RWPE2 (cell line): ENCODE results near the gene PLCB4.

Experiments used
- ATAC-seq: fragments of 200-7000 bp; cut with Tn5 transposase; 3 replicates; pipeline ENCODE4 v1.9.1; 2021; ENCODE audit warnings: low read depth
- DNase-seq: peaks from one replicate; pipeline ENCODE4 v3.0.0-alpha.2; 2020; ENCODE audit warnings: low spot score
- H3K27ac ChIP-seq: fragments of 450-650 bp; 2 replicates; pipeline ENCODE4 v1.5.1; 2017; ENCODE audit warnings: mild to moderate bottlenecking; ENCODE audit not compliant: poor library complexity, severe bottlenecking
- H3K27me3 ChIP-seq: fragments of 250-450 bp; sonication (Bioruptor Pico); 2 replicates; pipeline ENCODE4 v1.5.1; 2021; ENCODE audit warnings: mild to moderate bottlenecking, moderate library complexity; ENCODE audit not compliant: insufficient read depth, poor library complexity, severe bottlenecking
- H3K36me3 ChIP-seq: fragments of 250-450 bp; sonication (Bioruptor Pico); 2 replicates; pipeline ENCODE4 v1.5.1; 2020; ENCODE audit warnings: low read depth, mild to moderate bottlenecking, moderate library complexity
- H3K4me1 ChIP-seq: fragments of 250-450 bp; sonication (Bioruptor Pico); 2 replicates; pipeline ENCODE4 v1.5.1; 2021; ENCODE audit warnings: mild to moderate bottlenecking, moderate library complexity; ENCODE audit not compliant: insufficient read depth, poor library complexity, severe bottlenecking
- H3K4me3 ChIP-seq: fragments of 250-450 bp; sonication (Bioruptor Pico); 2 replicates; pipeline ENCODE4 v1.5.1; 2021; ENCODE audit warnings: mild to moderate bottlenecking, moderate library complexity; ENCODE audit not compliant: severe bottlenecking
- H3K9me3 ChIP-seq: fragments of 250-450 bp; sonication (Bioruptor Pico); 2 replicates; pipeline ENCODE4 v1.5.1; 2021; ENCODE audit warnings: mild to moderate bottlenecking, moderate library complexity; ENCODE audit not compliant: severe bottlenecking
- CTCF ChIP-seq: fragments of 450-650 bp; IDR thresholded peaks from one replicate; pipeline ENCODE4 v1.5.1; 2017; ENCODE audit warnings: mild to moderate bottlenecking, moderate library complexity; ENCODE audit not compliant: poor library complexity, severe bottlenecking

The PLCB4 gene

DNA sequence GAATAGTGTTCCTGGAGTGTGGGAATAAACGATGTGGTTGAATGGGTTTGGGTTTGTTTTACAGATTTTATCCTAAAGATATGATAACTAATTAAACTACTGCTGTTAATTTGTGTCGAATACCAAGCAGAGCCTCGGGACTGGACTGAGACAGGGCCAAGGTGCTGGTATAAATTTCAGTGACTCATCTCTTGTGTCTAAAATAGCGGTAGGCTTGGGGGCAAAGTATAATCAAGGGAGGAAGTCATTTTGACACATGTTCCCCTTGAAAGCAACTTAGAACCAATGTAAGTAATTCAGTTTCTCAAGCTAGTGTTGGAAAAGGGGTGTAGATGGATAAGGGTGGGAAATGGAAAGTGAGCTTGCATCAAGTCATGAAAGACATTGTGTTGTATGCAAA lies 108.4 kb downstream of the PLCB4 start:
- H3K4me3 ChIP-seq = no peak overlapping the region
- DNase-seq (no peak), ATAC-seq (no peak)
- TF ChIP-seq CTCF = no peak
- no peaks in the 10 kb centered on the region for H3K9me3 ChIP-seq
- peaks cover 18% of the 10 kb centered on the region for H3K4me1 ChIP-seq
- H3K27me3 ChIP-seq = no peaks in the 10 kb centered on the region
- no peaks in the 10 kb centered on the region for H3K36me3 ChIP-seq
- H3K27ac ChIP-seq = peak overlapping the region; percentile 67

GRCh38 chr20:9179193-9179802 lies 110.4 kb downstream of the PLCB4 start:
- DNase-seq = no peak
- H3K27ac ChIP-seq = peak overlapping the region; percentile 67
- ATAC-seq = peak; percentile 83
- H3K27me3 ChIP-seq = no peaks in the 10 kb centered on the region
- peaks cover 18% of the 10 kb centered on the region for H3K4me1 ChIP-seq
- no peaks in the 10 kb centered on the region for H3K9me3 ChIP-seq
- H3K4me3 ChIP-seq = no peak overlapping the region
- no peaks in the 10 kb centered on the region for H3K36me3 ChIP-seq
- no peak for TF ChIP-seq CTCF

DNA sequence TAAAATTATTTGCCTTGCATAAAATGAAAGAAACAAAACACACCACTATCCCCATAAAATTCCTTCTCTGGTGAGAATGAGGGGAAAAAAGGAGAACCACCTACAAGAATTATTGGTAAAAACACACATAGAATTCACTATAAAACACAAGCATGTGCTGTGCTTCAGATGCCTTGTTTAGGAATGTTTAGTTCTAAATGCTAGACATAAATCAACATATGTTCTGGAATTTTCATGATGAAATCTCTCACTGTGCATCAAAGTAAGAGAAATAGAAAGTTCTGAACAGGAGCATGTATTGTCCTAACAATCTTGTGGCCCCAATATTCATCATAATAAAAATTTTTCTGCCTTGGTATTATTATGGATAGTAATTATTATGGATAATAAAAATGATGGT lies 111.0 kb downstream of the PLCB4 start:
- H3K4me1 ChIP-seq = peaks cover 18% of the 10 kb centered on the region
- no peaks in the 10 kb centered on the region for H3K9me3 ChIP-seq
- H3K27me3 ChIP-seq = no peaks in the 10 kb centered on the region
- H3K27ac ChIP-seq = peak overlapping the region; percentile 67
- no peak for DNase-seq
- ATAC-seq = no peak
- no peaks in the 10 kb centered on the region for H3K36me3 ChIP-seq
- no peak for TF ChIP-seq CTCF
- H3K4me3 ChIP-seq = no peak overlapping the region

- no peak for TF ChIP-seq CTCF
- DNase-seq = no peak
- no peak for ATAC-seq
- H3K4me3 ChIP-seq = no peak overlapping the region
- peak overlapping the region; percentile 67 for H3K27ac ChIP-seq
- peaks cover 18% of the 10 kb centered on the region for H3K4me1 ChIP-seq
- H3K27me3 ChIP-seq = no peaks in the 10 kb centered on the region
- no peaks in the 10 kb centered on the region for H3K36me3 ChIP-seq
- H3K9me3 ChIP-seq = no peaks in the 10 kb centered on the region
Measured at GRCh38 chr20:9180481-9181257, 111.8 kb downstream of the PLCB4 start.

DNA sequence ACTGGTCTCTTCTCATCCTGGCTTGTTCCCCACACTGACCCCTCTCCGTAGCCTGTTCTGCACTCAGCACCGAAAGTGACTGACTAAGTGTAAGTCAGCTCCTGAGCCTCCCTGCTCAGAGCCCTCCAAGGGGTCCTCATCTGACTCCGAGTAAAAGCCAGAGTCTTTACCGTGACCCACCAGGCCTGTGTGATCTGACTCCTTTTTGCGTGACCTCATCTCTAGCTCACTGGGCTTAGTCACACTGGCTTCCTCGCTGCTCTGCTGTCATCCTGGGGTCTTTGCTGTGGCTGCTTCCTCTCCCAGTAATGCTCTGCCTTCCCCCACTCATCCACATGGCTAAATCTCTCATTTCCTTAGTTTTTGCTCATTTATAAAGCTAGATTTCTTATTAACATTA lies 116.6 kb downstream of the PLCB4 start:
- Histone ChIP-seq H3K4me1 (no peaks in the 10 kb centered on the region), H3K36me3 (0 out of 2 replicates have a peak, but pooled peaks cover 6% of the 10 kb centered on the region), H3K27ac (no peak overlapping the region), H3K27me3 (no peaks in the 10 kb centered on the region), H3K4me3 (no peak overlapping the region), H3K9me3 (no peaks in the 10 kb centered on the region)
- no peak for TF ChIP-seq CTCF
- ATAC-seq = peak; percentile 38; the same call in 1 of the 3 replicates
- no peak for DNase-seq
